Epithelial cell of esophagus (primary cell): ENCODE results near the gene BIRC5.

Experiments
- DNase-seq: peaks from one replicate; pipeline ENCODE4 v3.0.0; 2010; ENCODE audit warnings: low read depth
- H3K4me3 ChIP-seq: 2 replicates; pipeline ENCODE4 v1.5.1; 2011; ENCODE audit warnings: mild to moderate bottlenecking, low read length, control low read depth
- TF ChIP-seq, protein P1 (sequence below): IDR thresholded peaks from 2 replicates; pipeline ENCODE4 v1.5.1; 2011; ENCODE audit warnings: low read depth, mild to moderate bottlenecking, low read length, control low read depth, inconsistent platforms; ENCODE audit not compliant: insufficient read depth; ENCODE audit errors: missing control alignments

BIRC5 gene

DNA sequence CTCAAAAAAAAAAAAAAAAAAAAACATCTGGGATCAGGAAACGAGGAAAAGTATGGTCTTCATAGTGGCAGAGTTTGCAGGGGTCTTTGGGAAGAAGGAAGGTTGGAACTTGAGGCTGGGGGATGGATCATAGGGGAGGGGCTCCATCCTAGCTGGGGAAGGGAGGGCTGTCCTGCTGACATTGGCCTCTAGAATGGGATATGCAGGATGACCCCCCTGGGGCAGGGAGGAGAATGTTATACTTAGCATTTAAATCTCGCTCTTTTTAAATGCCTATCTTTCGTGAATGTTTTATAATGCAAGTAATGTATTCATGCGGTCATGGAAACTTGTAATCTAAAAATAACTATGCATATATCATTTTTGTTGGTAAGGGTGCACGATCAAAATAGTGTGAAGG, 50.5 kb downstream of the BIRC5 start:
- TF ChIP-seq, protein P1, sequence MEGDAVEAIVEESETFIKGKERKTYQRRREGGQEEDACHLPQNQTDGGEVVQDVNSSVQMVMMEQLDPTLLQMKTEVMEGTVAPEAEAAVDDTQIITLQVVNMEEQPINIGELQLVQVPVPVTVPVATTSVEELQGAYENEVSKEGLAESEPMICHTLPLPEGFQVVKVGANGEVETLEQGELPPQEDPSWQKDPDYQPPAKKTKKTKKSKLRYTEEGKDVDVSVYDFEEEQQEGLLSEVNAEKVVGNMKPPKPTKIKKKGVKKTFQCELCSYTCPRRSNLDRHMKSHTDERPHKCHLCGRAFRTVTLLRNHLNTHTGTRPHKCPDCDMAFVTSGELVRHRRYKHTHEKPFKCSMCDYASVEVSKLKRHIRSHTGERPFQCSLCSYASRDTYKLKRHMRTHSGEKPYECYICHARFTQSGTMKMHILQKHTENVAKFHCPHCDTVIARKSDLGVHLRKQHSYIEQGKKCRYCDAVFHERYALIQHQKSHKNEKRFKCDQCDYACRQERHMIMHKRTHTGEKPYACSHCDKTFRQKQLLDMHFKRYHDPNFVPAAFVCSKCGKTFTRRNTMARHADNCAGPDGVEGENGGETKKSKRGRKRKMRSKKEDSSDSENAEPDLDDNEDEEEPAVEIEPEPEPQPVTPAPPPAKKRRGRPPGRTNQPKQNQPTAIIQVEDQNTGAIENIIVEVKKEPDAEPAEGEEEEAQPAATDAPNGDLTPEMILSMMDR, result no peak
- no peak overlapping the region for H3K4me3 ChIP-seq
- no peak for DNase-seq

DNA sequence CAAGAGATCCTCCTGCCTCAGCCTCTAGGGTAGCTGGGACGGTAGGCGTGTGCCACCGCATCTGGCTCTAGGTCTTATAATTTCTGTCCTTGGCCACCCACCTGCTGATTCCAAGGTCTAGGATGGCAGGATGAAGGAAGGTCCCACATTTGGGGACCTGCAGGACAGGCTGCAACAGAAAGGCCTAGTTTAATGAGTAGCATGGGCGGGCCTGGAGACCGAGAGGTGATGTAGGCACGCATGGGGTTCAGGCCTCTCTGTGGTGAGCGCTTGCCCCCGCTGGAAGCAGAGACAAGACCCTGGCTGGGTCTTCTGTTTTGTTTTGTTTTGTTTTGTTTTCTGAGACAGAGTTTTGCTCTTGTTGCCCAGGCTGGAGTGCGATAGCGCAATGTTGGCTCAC, 51.1 kb downstream of the BIRC5 start:
- no peak overlapping the region for H3K4me3 ChIP-seq
- no peak for DNase-seq
- TF ChIP-seq, protein P1, result no peak

DNA sequence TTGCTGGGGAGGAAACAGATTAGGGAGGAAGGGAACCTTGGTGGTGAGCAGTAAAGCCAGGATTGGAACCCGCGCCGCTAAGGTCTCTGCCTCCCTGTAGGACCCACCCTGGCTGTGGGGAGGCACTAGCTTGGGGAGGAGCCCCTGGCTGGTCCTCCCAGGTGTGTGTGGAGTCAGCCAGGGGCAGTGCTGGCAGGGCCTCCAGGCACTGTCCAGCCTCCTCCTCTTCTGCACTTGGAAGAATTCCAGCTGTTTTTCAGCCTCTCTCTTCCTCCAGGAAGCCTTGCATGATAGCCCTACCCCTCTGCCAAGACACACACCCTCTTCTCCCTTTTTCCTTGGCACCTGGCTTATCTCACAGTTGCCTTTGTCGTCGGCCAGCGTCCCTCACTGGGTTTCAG, 52.2 kb downstream of the BIRC5 start:
- DNase-seq, result no peak
- TF ChIP-seq, protein P1, result no peak
- no peak overlapping the region for H3K4me3 ChIP-seq

DNA sequence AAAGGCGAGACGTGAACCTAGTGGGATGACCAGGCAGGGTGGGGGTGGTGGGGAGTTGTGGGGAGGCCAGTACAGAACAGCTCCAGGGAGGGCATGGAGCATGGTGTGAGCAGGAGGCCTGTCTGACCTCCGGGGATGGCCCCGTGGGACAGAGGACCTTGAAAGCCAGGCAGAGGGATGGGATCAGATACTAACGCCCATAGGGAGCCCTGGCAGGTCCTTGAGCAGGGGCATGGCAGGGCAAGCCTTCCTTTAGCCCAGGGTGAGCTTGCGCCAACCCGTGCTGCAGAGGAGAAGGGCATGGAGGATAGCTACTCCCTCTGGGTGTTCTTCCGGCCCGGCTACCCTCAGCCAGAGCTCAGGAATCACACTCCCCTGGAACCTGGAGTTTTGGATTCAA, 52.7 kb downstream of the BIRC5 start:
- TF ChIP-seq, protein P1, result no peak
- DNase-seq, result no peak
- no peak overlapping the region for H3K4me3 ChIP-seq

DNA sequence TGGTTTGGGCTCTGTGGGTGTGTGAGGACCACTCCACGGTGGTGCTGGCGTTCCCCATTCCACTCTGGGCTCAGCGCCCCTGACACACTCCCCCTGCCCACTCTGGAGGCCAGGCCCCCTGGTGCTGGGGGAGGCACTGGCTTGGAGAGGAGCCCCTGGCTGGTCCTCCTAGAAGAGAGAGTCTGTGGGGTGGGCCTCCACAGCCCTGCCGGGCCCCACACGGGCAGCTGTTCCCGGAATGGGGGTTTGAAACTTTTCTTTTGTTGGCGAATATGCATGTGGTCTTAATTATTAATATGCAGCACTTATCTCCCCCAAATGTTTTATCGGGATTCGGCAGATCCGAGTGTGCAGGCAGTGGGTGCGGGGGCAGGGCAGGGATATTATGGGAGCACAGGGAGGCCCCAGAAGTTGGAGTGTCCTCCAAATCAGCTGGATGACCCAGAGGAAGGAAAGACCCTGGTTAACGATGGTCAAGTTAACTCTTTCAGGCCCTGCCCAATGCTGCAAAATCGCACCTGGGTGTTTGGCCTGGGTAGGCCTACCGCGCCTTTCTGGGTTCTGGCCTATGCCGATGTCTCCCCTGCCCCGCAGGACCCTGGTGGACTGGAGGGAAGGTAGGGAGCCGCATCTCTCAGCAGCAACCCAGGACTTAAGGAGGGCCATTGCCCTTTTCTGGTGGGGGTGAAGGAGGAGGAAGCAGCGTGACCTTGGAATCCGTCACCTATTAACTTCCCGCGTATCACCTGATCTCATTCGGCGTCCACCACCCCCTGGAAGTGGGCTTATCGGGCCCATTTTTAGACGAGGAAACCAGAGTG, 53.4 kb downstream of the BIRC5 start:
- DNase-seq, result no peak
- no peak overlapping the region for H3K4me3 ChIP-seq
- TF ChIP-seq, protein P1, result no peak

DNA sequence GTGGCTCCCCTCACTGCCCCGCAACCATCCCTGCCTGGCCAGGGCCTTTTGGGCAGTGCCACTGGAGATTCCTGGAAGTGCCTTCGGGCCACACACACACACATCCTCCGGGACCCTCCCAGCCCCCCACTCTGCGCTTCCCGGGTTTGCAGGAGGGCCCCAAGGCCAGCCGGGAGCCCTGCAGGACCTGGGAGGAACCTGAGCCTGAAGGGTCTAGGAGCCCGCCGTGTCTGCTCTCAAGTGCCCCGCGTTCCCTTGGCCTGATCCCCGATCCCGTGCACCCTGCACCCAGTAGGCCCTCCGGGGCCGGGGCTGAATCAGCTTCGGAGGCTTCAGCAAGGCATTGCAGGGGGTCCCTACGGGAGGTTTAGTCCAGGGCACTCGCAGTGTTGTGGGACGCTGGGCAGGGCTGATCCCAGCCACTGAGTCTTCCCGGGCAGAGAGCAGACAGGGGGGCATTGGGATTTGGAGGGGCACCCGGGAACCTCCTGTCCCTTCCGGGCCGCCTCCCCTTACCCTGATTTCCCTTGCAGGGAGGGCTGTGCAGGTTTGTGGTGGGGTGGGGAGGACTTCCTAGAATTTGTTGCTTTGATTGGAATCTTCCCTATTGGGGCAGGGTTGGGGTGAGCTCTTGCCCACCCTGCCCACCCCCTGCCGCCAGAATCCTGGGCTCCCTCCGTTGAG, 54.3 kb downstream of the BIRC5 start:
- DNase-seq, result no peak
- TF ChIP-seq, protein P1, result no peak
- no peak overlapping the region for H3K4me3 ChIP-seq
